ENCODE data around the gene CADPS. TPM values are rescaled to one million over a fixed set of nuclear protein-coding genes. Genes with fewer than 3 reads are reported as not detected.

CADPS gene
- total and polyA plus RNA-seq, 9 of the 15 experiments (the other 6 are each of a cell fraction or from before 2014, with no cell fraction given): not detected

- TF ChIP-seq TAF7 (tag; IDR thresholded peaks at IDR 0.05): no peak
- TF ChIP-seq NEUROD1 (IDR thresholded peaks at IDR 0.05; ENCODE audit: borderline replicate concordance, low read depth, low read length, partially characterized antibody): no peak
- no peak for TF ChIP-seq CEBPB (tag; IDR thresholded peaks at IDR 0.05)
- TF ChIP-seq, protein P1, sequence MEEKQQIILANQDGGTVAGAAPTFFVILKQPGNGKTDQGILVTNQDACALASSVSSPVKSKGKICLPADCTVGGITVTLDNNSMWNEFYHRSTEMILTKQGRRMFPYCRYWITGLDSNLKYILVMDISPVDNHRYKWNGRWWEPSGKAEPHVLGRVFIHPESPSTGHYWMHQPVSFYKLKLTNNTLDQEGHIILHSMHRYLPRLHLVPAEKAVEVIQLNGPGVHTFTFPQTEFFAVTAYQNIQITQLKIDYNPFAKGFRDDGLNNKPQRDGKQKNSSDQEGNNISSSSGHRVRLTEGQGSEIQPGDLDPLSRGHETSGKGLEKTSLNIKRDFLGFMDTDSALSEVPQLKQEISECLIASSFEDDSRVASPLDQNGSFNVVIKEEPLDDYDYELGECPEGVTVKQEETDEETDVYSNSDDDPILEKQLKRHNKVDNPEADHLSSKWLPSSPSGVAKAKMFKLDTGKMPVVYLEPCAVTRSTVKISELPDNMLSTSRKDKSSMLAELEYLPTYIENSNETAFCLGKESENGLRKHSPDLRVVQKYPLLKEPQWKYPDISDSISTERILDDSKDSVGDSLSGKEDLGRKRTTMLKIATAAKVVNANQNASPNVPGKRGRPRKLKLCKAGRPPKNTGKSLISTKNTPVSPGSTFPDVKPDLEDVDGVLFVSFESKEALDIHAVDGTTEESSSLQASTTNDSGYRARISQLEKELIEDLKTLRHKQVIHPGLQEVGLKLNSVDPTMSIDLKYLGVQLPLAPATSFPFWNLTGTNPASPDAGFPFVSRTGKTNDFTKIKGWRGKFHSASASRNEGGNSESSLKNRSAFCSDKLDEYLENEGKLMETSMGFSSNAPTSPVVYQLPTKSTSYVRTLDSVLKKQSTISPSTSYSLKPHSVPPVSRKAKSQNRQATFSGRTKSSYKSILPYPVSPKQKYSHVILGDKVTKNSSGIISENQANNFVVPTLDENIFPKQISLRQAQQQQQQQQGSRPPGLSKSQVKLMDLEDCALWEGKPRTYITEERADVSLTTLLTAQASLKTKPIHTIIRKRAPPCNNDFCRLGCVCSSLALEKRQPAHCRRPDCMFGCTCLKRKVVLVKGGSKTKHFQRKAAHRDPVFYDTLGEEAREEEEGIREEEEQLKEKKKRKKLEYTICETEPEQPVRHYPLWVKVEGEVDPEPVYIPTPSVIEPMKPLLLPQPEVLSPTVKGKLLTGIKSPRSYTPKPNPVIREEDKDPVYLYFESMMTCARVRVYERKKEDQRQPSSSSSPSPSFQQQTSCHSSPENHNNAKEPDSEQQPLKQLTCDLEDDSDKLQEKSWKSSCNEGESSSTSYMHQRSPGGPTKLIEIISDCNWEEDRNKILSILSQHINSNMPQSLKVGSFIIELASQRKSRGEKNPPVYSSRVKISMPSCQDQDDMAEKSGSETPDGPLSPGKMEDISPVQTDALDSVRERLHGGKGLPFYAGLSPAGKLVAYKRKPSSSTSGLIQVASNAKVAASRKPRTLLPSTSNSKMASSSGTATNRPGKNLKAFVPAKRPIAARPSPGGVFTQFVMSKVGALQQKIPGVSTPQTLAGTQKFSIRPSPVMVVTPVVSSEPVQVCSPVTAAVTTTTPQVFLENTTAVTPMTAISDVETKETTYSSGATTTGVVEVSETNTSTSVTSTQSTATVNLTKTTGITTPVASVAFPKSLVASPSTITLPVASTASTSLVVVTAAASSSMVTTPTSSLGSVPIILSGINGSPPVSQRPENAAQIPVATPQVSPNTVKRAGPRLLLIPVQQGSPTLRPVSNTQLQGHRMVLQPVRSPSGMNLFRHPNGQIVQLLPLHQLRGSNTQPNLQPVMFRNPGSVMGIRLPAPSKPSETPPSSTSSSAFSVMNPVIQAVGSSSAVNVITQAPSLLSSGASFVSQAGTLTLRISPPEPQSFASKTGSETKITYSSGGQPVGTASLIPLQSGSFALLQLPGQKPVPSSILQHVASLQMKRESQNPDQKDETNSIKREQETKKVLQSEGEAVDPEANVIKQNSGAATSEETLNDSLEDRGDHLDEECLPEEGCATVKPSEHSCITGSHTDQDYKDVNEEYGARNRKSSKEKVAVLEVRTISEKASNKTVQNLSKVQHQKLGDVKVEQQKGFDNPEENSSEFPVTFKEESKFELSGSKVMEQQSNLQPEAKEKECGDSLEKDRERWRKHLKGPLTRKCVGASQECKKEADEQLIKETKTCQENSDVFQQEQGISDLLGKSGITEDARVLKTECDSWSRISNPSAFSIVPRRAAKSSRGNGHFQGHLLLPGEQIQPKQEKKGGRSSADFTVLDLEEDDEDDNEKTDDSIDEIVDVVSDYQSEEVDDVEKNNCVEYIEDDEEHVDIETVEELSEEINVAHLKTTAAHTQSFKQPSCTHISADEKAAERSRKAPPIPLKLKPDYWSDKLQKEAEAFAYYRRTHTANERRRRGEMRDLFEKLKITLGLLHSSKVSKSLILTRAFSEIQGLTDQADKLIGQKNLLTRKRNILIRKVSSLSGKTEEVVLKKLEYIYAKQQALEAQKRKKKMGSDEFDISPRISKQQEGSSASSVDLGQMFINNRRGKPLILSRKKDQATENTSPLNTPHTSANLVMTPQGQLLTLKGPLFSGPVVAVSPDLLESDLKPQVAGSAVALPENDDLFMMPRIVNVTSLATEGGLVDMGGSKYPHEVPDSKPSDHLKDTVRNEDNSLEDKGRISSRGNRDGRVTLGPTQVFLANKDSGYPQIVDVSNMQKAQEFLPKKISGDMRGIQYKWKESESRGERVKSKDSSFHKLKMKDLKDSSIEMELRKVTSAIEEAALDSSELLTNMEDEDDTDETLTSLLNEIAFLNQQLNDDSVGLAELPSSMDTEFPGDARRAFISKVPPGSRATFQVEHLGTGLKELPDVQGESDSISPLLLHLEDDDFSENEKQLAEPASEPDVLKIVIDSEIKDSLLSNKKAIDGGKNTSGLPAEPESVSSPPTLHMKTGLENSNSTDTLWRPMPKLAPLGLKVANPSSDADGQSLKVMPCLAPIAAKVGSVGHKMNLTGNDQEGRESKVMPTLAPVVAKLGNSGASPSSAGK (IDR thresholded peaks at IDR 0.05): no peak
- no peak for TF ChIP-seq HMG20B (CRISPR knock-in tag; IDR thresholded peaks at IDR 0.05)
- TF ChIP-seq HNRNPH1 (optimal IDR thresholded peaks at IDR 0.05; ENCODE audit: low read depth, low read length): no peak
- no peak for TF ChIP-seq NUFIP1 (IDR thresholded peaks at IDR 0.05; ENCODE audit: partially characterized antibody)
- no peak for TF ChIP-seq ZNF282 (CRISPR knock-in tag; IDR thresholded peaks at IDR 0.05)
Measured at GRCh38 chr3:62355703-62356102, 519.5 kb downstream of the CADPS start (continued).

Small RNA genes lying within 50 kb of the gene (small RNA-seq; reads per million reads assigned to genes)
- gene RN7SL863P (not detected), gene RNU6-139P (not detected)

All from K562 (cell line).